GM21423 (cell line): Measurements from ENCODE around the gene HNRNPK.
A peak's percentile ranks its signal among the peaks of the same experiment; 100 is the strongest.

Source experiments
- ATAC-seq: cut with Tn5 transposase; IDR thresholded peaks from one replicate; pipeline ENCODE4 v1.9.1; 2021; ENCODE audit warnings: mild to moderate bottlenecking, moderate library complexity; ENCODE audit not compliant: unreplicated experiment

Gene HNRNPK

GRCh38 chr9:83979812-83980394, at the start of gene HNRNPK:
Gene HNRNPK, minus strand, starts transcription at chr9:83980215. Its CDS starts 1,963 bp downstream, at chr9:83978252.
- ATAC-seq = peak; percentile 79

- no peak for ATAC-seq
These were observed 47.2 kb upstream of the HNRNPK start for GRCh38 chr9:84027201-84027600.

- ATAC-seq = no peak
These were observed 44.1 kb upstream of the HNRNPK start for GRCh38 chr9:84024041-84024575.

- no peak for ATAC-seq
These were observed 27.6 kb upstream of the HNRNPK start for GRCh38 chr9:84007662-84008061.

- no peak for ATAC-seq
These were observed 23.2 kb upstream of the HNRNPK start for GRCh38 chr9:84003246-84003645.

GRCh38 chr9:84002344-84002743, 22.3 kb upstream of the HNRNPK start:
- ATAC-seq = peak; percentile 83

GRCh38 chr9:84001621-84002020, 21.6 kb upstream of the HNRNPK start:
- no peak for ATAC-seq

- ATAC-seq = no peak
These were observed 20.2 kb upstream of the HNRNPK start for GRCh38 chr9:84000186-84000585.

- ATAC-seq = no peak
These were observed 19.3 kb upstream of the HNRNPK start for GRCh38 chr9:83999141-83999918.

- ATAC-seq = no peak
These were observed 16.1 kb upstream of the HNRNPK start for GRCh38 chr9:83996126-83996525.

GRCh38 chr9:83992901-83993300, 12.9 kb upstream of the HNRNPK start:
- ATAC-seq = no peak

GRCh38 chr9:83992407-83992806, 12.4 kb upstream of the HNRNPK start:
- ATAC-seq = no peak

GRCh38 chr9:83991355-83991754, 11.3 kb upstream of the HNRNPK start:
- ATAC-seq = no peak

- ATAC-seq = no peak
These were observed 8.4 kb upstream of the HNRNPK start for GRCh38 chr9:83988411-83988810.

- no peak for ATAC-seq
These were observed 7.4 kb upstream of the HNRNPK start for GRCh38 chr9:83987402-83987791.

- ATAC-seq = no peak
These were observed 6.9 kb upstream of the HNRNPK start for GRCh38 chr9:83986765-83987401.

- no peak for ATAC-seq
These were observed 6.2 kb upstream of the HNRNPK start for GRCh38 chr9:83986195-83986594.

- ATAC-seq = no peak
These were observed 1.3 kb upstream of the HNRNPK start for GRCh38 chr9:83981126-83981871.

GRCh38 chr9:83980395-83981125, 545 bp upstream of the HNRNPK start, which contains the start of gene RMI1:
Gene RMI1, plus strand, starts transcription at chr9:83980805. Its CDS starts 20,182 bp downstream, at chr9:84000987.
- peak; percentile 63 for ATAC-seq
